OCI-LY3 (cell line): ENCODE results near the gene UGT1A3.

Experiments used
- EZH2phosphoT487 ChIP-seq: fragments of 200-600 bp; shearing (Covaris generic); IDR thresholded peaks from 2 replicates; pipeline ENCODE4 v1.6.1; 2018; ENCODE audit warnings: antibody characterized with exemption, mixed run types, low read depth
- TF ChIP-seq, protein P1 (sequence below): fragments of 200-600, 300-600 bp; sonication (generic); IDR thresholded peaks from 2 replicates; pipeline ENCODE4 v1.5.1; 2014; ENCODE audit warnings: antibody characterized with exemption, low read length, low read depth

GRCh38 chr2:233758849-233759248, 30.0 kb downstream of the UGT1A3 start:
- TF ChIP-seq, protein P1, sequence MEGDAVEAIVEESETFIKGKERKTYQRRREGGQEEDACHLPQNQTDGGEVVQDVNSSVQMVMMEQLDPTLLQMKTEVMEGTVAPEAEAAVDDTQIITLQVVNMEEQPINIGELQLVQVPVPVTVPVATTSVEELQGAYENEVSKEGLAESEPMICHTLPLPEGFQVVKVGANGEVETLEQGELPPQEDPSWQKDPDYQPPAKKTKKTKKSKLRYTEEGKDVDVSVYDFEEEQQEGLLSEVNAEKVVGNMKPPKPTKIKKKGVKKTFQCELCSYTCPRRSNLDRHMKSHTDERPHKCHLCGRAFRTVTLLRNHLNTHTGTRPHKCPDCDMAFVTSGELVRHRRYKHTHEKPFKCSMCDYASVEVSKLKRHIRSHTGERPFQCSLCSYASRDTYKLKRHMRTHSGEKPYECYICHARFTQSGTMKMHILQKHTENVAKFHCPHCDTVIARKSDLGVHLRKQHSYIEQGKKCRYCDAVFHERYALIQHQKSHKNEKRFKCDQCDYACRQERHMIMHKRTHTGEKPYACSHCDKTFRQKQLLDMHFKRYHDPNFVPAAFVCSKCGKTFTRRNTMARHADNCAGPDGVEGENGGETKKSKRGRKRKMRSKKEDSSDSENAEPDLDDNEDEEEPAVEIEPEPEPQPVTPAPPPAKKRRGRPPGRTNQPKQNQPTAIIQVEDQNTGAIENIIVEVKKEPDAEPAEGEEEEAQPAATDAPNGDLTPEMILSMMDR: no peak
- no peak for TF ChIP-seq EZH2phosphoT487
